OCI-LY1 (cell line): ENCODE measurements around the gene AKAP13.

Experiments
- H2AFZ ChIP-seq: fragments of 200-600 bp; sonication (generic), shearing (Covaris generic); 2 replicates; pipeline ENCODE4 v1.6.0; 2014; ENCODE audit warnings: antibody characterized with exemption, mild to moderate bottlenecking, low read length
- H3F3A ChIP-seq: fragments of 200-600 bp; sonication (generic), shearing (Covaris generic); 2 replicates; pipeline ENCODE4 v1.6.0; 2014; ENCODE audit warnings: mild to moderate bottlenecking, antibody characterized with exemption, low read length, moderate library complexity; ENCODE audit not compliant: insufficient read depth
- H3K27ac ChIP-seq: fragments of 200-600 bp; sonication (generic); 2 replicates; pipeline ENCODE4 v1.5.1; 2014; ENCODE audit warnings: low read length, mixed run types, mild to moderate bottlenecking, low read depth; ENCODE audit not compliant: poor library complexity, severe bottlenecking
- H3K27me3 ChIP-seq: fragments of 200-600 bp; sonication (generic); 2 replicates; pipeline ENCODE4 v1.6.0; 2014; ENCODE audit warnings: antibody characterized with exemption, mild to moderate bottlenecking, low read length, moderate library complexity; ENCODE audit not compliant: insufficient read depth
- H3K36me3 ChIP-seq: fragments of 200-600 bp; sonication (generic); 2 replicates; pipeline ENCODE4 v1.6.1; 2014; ENCODE audit warnings: mild to moderate bottlenecking, antibody characterized with exemption, low read length, moderate library complexity, mixed read lengths; ENCODE audit not compliant: insufficient read depth
- H3K4me1 ChIP-seq: fragments of 200-600 bp; sonication (generic); 2 replicates; pipeline ENCODE4 v1.5.1; 2014; ENCODE audit warnings: mild to moderate bottlenecking, low read length, moderate library complexity; ENCODE audit not compliant: insufficient read depth, severe bottlenecking
- H3K4me2 ChIP-seq: fragments of 200-600 bp; sonication (generic), shearing (Covaris generic); 2 replicates; pipeline ENCODE4 v1.6.1; 2014; ENCODE audit warnings: low read length
- H3K4me3 ChIP-seq: fragments of 200-600 bp; sonication (generic); 2 replicates; pipeline ENCODE4 v1.5.1; 2014; ENCODE audit warnings: low read length, low read depth, mild to moderate bottlenecking, mixed read lengths; ENCODE audit not compliant: poor library complexity, severe bottlenecking
- H3K79me2 ChIP-seq: fragments of 200-600 bp; shearing (Covaris generic); 2 replicates; pipeline ENCODE4 v1.6.1; 2016; ENCODE audit warnings: mixed run types, low read length, mixed read lengths; ENCODE audit not compliant: insufficient read depth
- H3K9ac ChIP-seq: fragments of 200-600 bp; sonication (generic), shearing (Covaris generic); 2 replicates; pipeline ENCODE4 v1.6.1; 2014; ENCODE audit warnings: mild to moderate bottlenecking, low read length, mixed read lengths
- H3K9me2 ChIP-seq: fragments of 200-600 bp; sonication (generic), shearing (Covaris generic); 2 replicates; pipeline ENCODE4 v1.6.1; 2014; ENCODE audit warnings: low read depth, mild to moderate bottlenecking, low read length, mixed read lengths
- H3K9me3 ChIP-seq: fragments of 200-600 bp; shearing (Covaris generic); 2 replicates; pipeline ENCODE4 v1.6.1; 2014; ENCODE audit warnings: low read length, mixed read lengths
- H4K20me1 ChIP-seq: fragments of 200-600 bp; sonication (generic), shearing (Covaris generic); 2 replicates; pipeline ENCODE4 v1.6.0; 2016; ENCODE audit warnings: mild to moderate bottlenecking, low read length; ENCODE audit not compliant: insufficient read depth
- CTCF ChIP-seq: fragments of 200-600 bp; sonication (generic), shearing (Covaris generic); IDR thresholded peaks from 2 replicates; pipeline ENCODE4 v1.5.1; 2017; ENCODE audit warnings: mild to moderate bottlenecking, antibody characterized with exemption, low read length, moderate library complexity, mixed read lengths
- EZH2 ChIP-seq: fragments of 200-600 bp; sonication (generic), shearing (Covaris generic); IDR thresholded peaks from 2 replicates; pipeline ENCODE4 v1.8.0; 2017; ENCODE audit warnings: borderline replicate concordance, mixed run types, mild to moderate bottlenecking, antibody characterized with exemption, low read length, moderate library complexity, mixed read lengths

AKAP13 gene

GRCh38 chr15:85458764-85459163, 78.4 kb downstream of the AKAP13 start:
- H4K20me1 ChIP-seq, result peaks cover 3% of the 10 kb centered on the region; the same call in 1 of the 2 replicates

GRCh38 chr15:85462029-85462428, 81.6 kb downstream of the AKAP13 start:
- H3K4me2 ChIP-seq, result peak overlapping the region; percentile 35
- H3F3A ChIP-seq, result no peaks in the 10 kb centered on the region
- H3K36me3 ChIP-seq, result no peaks in the 10 kb centered on the region

More at GRCh38 chr15:85458764-85459163, 78.4 kb downstream of the AKAP13 start:
- Histone ChIP-seq H3K27me3 (no peaks in the 10 kb centered on the region), H3K27ac (peak overlapping the region; percentile 65), H3K4me2 (peak overlapping the region; percentile 53), H3K4me1 (peaks cover 95% of the 10 kb centered on the region), H3K4me3 (peak overlapping the region; percentile 10), H3K79me2 (peaks cover 43% of the 10 kb centered on the region), H3K36me3 (no peaks in the 10 kb centered on the region), H3K9ac (no peak overlapping the region), H3K9me3 (no peaks in the 10 kb centered on the region), H2AFZ (no peak overlapping the region), H3K9me2 (no peaks in the 10 kb centered on the region), H3F3A (no peaks in the 10 kb centered on the region)
- TF ChIP-seq CTCF (no peak), EZH2 (no peak)

GRCh38 chr15:85463276-85463892, 83.0 kb downstream of the AKAP13 start:
- TF ChIP-seq EZH2 (no peak), CTCF (no peak)
- H3K9me2 ChIP-seq, result no peaks in the 10 kb centered on the region
- H3K79me2 ChIP-seq, result peaks cover 48% of the 10 kb centered on the region
- no peaks in the 10 kb centered on the region for H3K27me3 ChIP-seq
- H3K4me3 ChIP-seq, result peak overlapping the region; percentile 10
- no peaks in the 10 kb centered on the region for H3K36me3 ChIP-seq
- peak overlapping the region; percentile 59 for H3K4me2 ChIP-seq
- H4K20me1 ChIP-seq, result peaks cover 3% of the 10 kb centered on the region; the same call in 1 of the 2 replicates
- no peak overlapping the region for H2AFZ ChIP-seq
- no peaks in the 10 kb centered on the region for H3K9me3 ChIP-seq
- peak overlapping the region; percentile 38 for H3K9ac ChIP-seq
- peak overlapping the region; percentile 73 for H3K27ac ChIP-seq
- H3K4me1 ChIP-seq, result peaks cover 78% of the 10 kb centered on the region
- no peaks in the 10 kb centered on the region for H3F3A ChIP-seq

More at GRCh38 chr15:85462029-85462428, 81.6 kb downstream of the AKAP13 start:
- Histone ChIP-seq H3K9me3 (no peaks in the 10 kb centered on the region), H3K9ac (no peak overlapping the region), H2AFZ (no peak overlapping the region), H3K9me2 (no peaks in the 10 kb centered on the region), H3K4me1 (peaks cover 78% of the 10 kb centered on the region), H3K4me3 (no peak overlapping the region), H3K27me3 (no peaks in the 10 kb centered on the region), H4K20me1 (peaks cover 3% of the 10 kb centered on the region; the same call in 1 of the 2 replicates), H3K79me2 (peaks cover 42% of the 10 kb centered on the region), H3K27ac (peak overlapping the region; percentile 49)
- no peak for TF ChIP-seq EZH2
- no peak for TF ChIP-seq CTCF
